ENCODE data around the gene MXRA7.

DNA sequence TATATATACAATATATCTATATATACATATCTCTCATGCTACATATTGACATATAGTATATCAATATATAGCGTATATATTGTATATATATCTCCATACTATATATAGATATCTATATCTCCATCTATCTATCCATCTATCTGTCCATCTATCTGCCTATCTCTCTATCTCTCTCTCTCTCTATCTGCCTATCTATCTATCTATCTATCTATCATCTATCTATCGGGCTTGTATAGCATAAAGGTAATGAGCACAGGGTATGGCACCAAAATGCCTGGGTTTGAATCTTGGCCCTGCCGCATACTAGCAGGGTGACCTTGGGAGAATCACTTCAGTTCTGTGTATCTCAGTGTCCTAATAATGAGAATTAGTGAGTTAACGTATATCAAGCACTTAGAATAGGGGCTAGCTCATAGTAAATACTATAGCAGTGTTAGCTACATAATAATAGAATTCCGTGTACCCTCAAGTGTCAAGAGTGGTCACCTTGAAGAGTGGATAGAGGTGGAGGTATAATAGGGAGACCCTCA lies 68.7 kb downstream of the MXRA7 start:
- TF ChIP-seq CTCF (conservative IDR thresholded peaks at IDR 0.05) (no peak), ZFX (IDR thresholded peaks at IDR 0.05) (no peak)
